HepG2 (cell line): ENCODE data around the gene HIF3A. TPM values are rescaled to one million over a fixed set of nuclear protein-coding genes. Genes with fewer than 3 reads are reported as not detected.

ENCODE experiments used
- HNRNPK ChIP-seq: fragments of 200-400 bp; formaldehyde crosslinking; IDR thresholded peaks from 2 replicates; pipeline ENCODE4 v1.6.1; 2018; ENCODE audit warnings: low read length, low read depth, moderate library complexity, mild to moderate bottlenecking; ENCODE audit not compliant: poor library complexity, severe bottlenecking
- JDP2 ChIP-seq: sonication (generic); formaldehyde crosslinking; IDR thresholded peaks from 2 replicates; pipeline ENCODE4 v1.8.1; 2022; ENCODE audit warnings: missing genetic modification reagents, borderline replicate concordance
- NAIF1 ChIP-seq: sonication (generic); formaldehyde crosslinking; IDR thresholded peaks from 2 replicates; pipeline ENCODE4 v1.5.0; 2020; ENCODE audit warnings: mild to moderate bottlenecking, missing genetic modification reagents, borderline replicate concordance
- NFE2L1 ChIP-seq: sonication (generic); formaldehyde crosslinking; IDR thresholded peaks from 2 replicates; pipeline ENCODE4 v1.4.0; 2020; ENCODE audit warnings: missing genetic modification reagents, mild to moderate bottlenecking, borderline replicate concordance
- NPAS2 ChIP-seq: sonication (generic); formaldehyde crosslinking; IDR thresholded peaks from 2 replicates; pipeline ENCODE4 v1.8.0; 2022; ENCODE audit warnings: mild to moderate bottlenecking, missing genetic modification reagents, borderline replicate concordance
- NR3C1 ChIP-seq: sonication (generic); formaldehyde crosslinking; IDR thresholded peaks from 2 replicates; pipeline ENCODE4 v1.4.0; 2020; ENCODE audit warnings: missing genetic modification reagents
- ONECUT2 ChIP-seq: sonication (generic); formaldehyde crosslinking; IDR thresholded peaks from 2 replicates; pipeline ENCODE4 v1.4.0; 2020; ENCODE audit warnings: missing genetic modification reagents
- ZC3H13 ChIP-seq: sonication (generic); formaldehyde crosslinking; IDR thresholded peaks from 2 replicates; pipeline ENCODE4 v1.8.1; 2023; ENCODE audit warnings: mild to moderate bottlenecking, missing genetic modification reagents, moderate library complexity
- ZC3H4 ChIP-seq: sonication (generic); formaldehyde crosslinking; IDR thresholded peaks from 2 replicates; pipeline ENCODE4 v1.4.0; 2020; ENCODE audit warnings: missing genetic modification reagents, borderline replicate concordance
- polyA plus RNA-seq, 8 experiments: library from polyadenylated mRNA; depleted of rRNA in 3 of 8; stranded (reverse) in 7 of 8; unstranded in 1 of 8; fragments of >200 nt; fragmentation: Illumina TruSeq in 4 of 8; extraction: Trizol in 4 of 8; gene quantifications; 2 replicates each; pipeline versions ENCODE4 v1.2.1 to v1.2.3, GENCODE V29; 2011 to 2016; ENCODE audit warnings: low read depth in 4 of 8, missing spikeins in 1 of 8, mixed read lengths in 1 of 8; ENCODE audit not compliant: insufficient read depth in 1 of 8
- total RNA-seq, 5 experiments: library from RNA; depleted of rRNA; stranded (reverse); fragments of >200 nt; fragmentation: Illumina TruSeq; extraction: Trizol; gene quantifications; 2 replicates each; pipeline ENCODE4 v1.2.3, GENCODE V29; 2016; ENCODE audit warnings: low read depth in 1 of 5
- TF ChIP-seq, protein P1 (sequence below): sonication (generic); formaldehyde crosslinking; IDR thresholded peaks from 2 replicates; pipeline ENCODE4 v1.4.0; 2020; ENCODE audit warnings: mild to moderate bottlenecking, missing genetic modification reagents
- TF ChIP-seq, protein P2 (sequence below): sonication (generic); formaldehyde crosslinking; IDR thresholded peaks from 2 replicates; pipeline ENCODE4 v1.5.0; 2020; ENCODE audit warnings: mild to moderate bottlenecking, missing genetic modification reagents

Gene HIF3A
- total and polyA plus RNA-seq, 2 of the 13 experiments (the other 11 are each of a cell fraction or from before 2014, with no cell fraction given): 0.09 to 0.22 TPM

GRCh38 chr19:46269101-46269500, 27.7 kb upstream of the HIF3A start (continued):
- TF ChIP-seq, protein P1, sequence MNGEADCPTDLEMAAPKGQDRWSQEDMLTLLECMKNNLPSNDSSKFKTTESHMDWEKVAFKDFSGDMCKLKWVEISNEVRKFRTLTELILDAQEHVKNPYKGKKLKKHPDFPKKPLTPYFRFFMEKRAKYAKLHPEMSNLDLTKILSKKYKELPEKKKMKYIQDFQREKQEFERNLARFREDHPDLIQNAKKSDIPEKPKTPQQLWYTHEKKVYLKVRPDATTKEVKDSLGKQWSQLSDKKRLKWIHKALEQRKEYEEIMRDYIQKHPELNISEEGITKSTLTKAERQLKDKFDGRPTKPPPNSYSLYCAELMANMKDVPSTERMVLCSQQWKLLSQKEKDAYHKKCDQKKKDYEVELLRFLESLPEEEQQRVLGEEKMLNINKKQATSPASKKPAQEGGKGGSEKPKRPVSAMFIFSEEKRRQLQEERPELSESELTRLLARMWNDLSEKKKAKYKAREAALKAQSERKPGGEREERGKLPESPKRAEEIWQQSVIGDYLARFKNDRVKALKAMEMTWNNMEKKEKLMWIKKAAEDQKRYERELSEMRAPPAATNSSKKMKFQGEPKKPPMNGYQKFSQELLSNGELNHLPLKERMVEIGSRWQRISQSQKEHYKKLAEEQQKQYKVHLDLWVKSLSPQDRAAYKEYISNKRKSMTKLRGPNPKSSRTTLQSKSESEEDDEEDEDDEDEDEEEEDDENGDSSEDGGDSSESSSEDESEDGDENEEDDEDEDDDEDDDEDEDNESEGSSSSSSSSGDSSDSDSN (CRISPR knock-in tag): no peak
- no peak for TF ChIP-seq JDP2 (CRISPR knock-in tag)
- TF ChIP-seq HNRNPK: no peak
- TF ChIP-seq, protein P2, sequence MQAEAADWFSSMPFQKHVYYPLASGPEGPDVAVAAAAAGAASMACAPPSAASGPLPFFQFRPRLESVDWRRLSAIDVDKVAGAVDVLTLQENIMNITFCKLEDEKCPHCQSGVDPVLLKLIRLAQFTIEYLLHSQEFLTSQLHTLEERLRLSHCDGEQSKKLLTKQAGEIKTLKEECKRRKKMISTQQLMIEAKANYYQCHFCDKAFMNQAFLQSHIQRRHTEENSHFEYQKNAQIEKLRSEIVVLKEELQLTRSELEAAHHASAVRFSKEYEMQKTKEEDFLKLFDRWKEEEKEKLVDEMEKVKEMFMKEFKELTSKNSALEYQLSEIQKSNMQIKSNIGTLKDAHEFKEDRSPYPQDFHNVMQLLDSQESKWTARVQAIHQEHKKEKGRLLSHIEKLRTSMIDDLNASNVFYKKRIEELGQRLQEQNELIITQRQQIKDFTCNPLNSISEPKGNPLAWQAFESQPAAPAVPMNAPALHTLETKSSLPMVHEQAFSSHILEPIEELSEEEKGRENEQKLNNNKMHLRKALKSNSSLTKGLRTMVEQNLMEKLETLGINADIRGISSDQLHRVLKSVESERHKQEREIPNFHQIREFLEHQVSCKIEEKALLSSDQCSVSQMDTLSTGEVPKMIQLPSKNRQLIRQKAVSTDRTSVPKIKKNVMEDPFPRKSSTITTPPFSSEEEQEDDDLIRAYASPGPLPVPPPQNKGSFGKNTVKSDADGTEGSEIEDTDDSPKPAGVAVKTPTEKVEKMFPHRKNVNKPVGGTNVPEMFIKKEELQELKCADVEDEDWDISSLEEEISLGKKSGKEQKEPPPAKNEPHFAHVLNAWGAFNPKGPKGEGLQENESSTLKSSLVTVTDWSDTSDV (CRISPR knock-in tag): no peak
- no peak for TF ChIP-seq NPAS2
- TF ChIP-seq NR3C1 (CRISPR knock-in tag): no peak
- no peak for TF ChIP-seq ONECUT2 (CRISPR knock-in tag)
- no peak for TF ChIP-seq NAIF1 (CRISPR knock-in tag)
- no peak for TF ChIP-seq ZC3H13
- no peak for TF ChIP-seq NFE2L1 (CRISPR knock-in tag)
- no peak for TF ChIP-seq ZC3H4 (CRISPR knock-in tag)
